DMS153 (cell line): ENCODE data around the gene LY6G5B.

Experiments
- DNase-seq: peaks from one replicate; lab custom pipeline; 2025; lab: John Stamatoyannopoulos, UW

LY6G5B gene

DNA sequence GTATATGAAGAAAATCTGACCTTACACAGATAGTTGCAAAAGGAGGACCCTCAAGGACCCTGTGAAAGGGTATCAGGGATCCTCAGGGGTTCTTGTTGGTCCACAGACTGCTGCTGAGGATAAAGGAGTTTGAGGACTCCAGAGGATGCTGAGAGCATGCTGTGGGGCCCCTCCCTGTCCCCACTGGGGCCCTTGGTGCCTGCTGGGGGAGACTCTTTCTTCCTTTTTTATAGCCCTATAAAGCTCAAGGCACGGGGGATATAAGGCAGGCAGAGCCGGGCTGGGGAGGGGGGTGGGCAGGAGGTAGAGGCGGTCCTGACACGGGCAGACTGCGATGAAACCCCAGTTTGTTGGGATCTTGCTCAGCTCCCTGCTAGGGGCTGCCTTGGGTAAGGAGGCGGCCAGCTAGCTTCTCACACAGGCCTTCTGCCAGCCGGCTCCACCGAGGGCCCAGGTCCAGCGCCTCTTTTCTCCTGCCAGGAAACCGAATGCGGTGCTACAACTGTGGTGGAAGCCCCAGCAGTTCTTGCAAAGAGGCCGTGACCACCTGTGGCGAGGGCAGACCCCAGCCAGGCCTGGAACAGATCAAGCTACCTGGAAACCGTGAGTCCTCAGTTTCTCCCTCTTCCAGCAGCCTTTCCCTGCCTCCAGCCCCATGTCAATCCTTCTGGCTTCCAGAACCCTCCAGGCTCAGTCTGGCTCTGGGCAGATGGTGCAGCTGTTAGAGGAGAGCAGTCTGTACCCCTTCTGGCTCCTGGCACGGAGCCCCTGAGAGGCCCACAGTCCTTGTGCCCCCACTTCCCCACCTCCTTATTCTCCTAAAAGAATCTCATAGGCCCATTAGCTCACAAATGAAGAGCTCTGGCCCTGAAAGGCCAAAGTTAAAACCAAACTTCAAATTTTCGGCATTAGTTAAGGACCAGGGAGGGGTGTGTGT lies 45.5 kb downstream of the LY6G5B start, which contains the start of gene LY6G6D:
TSS of gene LY6G6D (plus strand) at position 327 of the 937 bp plus-strand sequence. CDS start at position 335, 8 bp downstream.
- no peak for DNase-seq

DNA sequence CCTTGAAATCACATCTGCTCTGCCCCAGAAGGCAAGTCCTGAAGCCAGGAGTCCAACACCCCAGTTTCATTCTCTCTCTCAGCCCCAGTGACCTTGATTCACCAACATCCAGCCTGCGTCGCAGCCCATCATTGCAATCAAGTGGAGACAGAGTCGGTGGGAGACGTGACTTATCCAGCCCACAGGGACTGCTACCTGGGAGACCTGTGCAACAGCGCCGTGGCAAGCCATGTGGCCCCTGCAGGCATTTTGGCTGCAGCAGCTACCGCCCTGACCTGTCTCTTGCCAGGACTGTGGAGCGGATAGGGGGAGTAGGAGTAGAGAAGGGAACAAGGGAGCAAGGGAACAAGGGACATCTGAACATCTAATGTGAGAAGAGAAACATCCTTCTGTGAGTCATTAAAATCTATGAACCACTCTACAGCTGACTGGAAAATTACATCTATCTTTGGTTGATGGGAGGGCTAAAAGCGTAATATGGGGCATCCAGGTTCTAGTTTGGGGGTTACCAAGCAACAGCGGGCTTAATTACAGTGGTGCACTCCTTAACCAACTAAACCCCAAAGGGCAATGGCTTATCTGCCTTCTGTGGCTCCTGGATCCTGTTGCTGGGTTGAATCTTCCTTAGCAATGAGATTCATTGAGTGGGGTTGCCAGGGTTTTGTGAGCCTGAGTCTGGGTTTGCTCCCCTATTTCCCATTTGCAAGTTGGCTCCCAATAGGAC lies 47.9 kb downstream of the LY6G5B start:
- no peak for DNase-seq

DNA sequence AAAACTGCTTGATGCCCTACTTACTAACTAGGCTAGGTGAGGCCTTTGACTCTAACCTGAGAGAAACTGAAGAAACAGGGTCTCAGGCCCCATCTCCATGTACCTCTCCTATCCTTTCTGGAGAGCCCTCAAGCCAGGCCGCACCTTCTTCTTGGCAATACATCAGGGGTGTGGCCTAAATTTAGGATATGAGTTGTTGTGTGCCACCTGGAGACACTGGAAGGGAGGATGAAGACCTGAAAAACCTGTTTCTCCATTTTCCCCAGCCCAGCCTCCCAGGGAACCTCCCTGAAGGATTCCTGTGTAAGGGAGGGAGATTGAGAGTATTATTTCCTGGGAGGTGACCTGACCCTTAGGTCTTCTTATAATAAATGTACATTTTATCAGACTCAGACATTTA lies 48.5 kb downstream of the LY6G5B start:
- DNase-seq, result peak; percentile 75

DNA sequence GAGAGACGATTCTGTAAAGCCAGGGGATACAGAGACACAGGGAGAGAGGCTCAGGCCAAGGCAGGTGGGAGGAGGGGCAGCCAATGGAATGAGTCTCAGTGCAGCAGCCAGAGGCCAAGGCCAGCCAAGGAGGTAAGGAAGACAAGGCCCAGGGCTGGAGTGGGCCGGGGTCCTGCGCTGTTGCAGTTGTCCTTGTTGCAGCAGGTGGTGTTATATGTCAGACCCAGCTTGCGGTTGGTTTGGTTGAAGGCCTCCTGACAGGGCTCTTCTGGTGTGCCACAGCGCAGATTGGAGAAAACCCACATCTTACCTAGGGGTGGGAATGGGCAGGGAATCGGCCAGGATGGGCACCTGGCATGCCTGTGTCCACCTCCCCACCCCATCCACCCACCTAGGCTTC lies 49.2 kb downstream of the LY6G5B start:
- no peak for DNase-seq

DNA sequence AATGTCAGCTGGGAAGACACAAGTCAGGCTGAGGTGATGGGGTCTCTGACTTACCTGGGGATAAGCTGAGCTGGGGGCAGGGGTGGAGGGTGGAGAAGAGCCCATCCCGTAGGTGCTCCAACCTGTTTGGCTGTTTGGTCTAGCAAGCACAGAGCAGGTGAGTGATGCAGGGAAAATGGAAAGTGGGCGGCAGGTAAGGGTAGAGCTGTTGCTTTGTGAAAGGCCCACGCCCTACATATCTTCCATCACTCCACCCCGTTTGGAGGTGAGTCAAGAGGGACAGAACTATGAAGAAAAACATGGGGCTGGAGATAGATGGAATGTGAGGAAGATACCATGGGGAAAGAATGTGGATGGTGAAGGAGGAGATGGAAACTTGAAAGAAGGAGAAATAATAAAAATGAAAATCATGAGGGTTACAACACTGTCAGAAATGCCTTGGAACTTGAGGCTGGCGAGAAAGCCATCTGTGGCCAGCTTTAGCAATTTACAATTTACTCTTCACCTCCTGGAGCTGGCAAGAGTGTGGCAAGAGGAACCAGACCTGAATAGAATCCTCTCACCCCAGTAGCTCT lies 50.5 kb downstream of the LY6G5B start:
- DNase-seq, result no peak

DNA sequence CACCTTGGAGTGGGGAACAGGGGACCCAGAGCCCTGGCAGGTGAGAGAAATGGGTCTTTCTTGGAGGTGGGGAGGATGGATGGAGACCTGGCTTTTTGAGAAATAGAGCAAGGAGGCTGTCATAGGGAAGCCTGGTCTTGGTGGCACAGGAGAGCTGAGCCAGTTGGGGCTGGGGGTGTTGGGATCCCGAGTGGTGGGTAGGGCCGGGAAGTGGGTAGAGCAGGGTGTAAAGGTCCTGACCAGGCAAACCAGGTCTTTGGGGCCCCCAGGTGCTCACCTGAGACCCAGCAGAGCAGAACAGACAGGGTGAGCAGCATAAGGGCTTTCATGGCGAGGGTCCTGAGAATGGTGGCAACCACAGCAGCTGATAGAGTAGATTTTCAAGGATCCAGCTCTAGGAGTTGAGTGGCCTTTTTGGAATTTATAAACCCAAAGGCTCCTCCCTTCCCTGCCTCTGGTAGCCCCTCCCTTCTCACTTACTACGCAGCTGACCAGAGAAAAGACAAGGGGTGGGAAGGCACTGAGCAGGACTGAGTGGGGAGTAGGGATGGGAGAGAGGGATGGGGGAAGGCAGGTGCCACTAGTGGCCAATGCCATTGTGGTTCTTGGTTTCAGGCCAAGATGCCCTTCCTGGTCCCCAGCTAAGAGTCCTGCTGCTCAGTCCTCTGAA lies 51.7 kb downstream of the LY6G5B start, which contains the start of gene LY6G6C:
TSS of gene LY6G6C (minus strand) at position 396 of the 670 bp plus-strand sequence. CDS start at position 329, 67 bp downstream.
- no peak for DNase-seq

DNA sequence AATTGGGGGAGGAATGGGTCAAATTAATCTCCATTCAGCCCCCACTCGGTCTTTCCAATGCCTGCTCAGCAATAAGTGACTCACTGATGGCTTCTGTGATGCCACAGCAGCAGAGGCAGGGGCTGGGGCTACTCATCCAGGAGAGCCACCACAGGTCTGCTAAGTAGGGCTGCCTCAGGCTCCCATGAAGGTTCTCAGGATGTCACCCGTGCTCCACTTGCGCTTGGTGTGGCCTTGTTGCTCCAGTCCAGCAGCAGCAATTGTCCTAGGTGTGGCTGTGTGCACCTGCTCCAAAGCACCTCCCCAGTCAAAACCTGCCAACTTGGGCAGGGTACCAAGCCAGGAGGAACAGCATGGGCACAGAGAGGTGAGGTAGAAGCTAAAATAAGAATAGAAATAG lies 52.4 kb downstream of the LY6G5B start:
- DNase-seq, result no peak
